Measurements from ENCODE around the gene PFKFB1.
A peak's percentile ranks its signal among the peaks of the same experiment; 100 is the strongest.

PFKFB1 gene

DNA sequence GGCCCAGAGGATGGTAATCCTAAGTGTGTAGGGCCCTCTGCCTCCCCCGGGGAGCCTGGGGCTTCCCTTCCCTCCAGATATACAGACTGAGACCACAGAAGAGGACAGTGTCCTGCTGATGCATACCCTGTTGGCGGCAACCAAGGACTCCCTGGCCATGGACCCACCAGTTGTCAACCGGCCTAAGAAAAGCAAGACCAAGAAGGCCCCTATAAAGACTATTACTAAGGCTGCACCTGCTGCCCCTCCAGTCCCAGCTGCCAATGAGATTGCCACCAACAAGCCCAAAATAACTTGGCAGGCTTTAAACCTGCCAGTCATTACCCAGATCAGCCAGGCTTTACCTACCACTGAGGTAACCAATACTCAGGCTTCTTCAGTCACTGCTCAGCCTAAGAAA lies 71.4 kb downstream of the PFKFB1 start:
- no peak for DNase-seq (ENCODE audit: low spot score)

DNA sequence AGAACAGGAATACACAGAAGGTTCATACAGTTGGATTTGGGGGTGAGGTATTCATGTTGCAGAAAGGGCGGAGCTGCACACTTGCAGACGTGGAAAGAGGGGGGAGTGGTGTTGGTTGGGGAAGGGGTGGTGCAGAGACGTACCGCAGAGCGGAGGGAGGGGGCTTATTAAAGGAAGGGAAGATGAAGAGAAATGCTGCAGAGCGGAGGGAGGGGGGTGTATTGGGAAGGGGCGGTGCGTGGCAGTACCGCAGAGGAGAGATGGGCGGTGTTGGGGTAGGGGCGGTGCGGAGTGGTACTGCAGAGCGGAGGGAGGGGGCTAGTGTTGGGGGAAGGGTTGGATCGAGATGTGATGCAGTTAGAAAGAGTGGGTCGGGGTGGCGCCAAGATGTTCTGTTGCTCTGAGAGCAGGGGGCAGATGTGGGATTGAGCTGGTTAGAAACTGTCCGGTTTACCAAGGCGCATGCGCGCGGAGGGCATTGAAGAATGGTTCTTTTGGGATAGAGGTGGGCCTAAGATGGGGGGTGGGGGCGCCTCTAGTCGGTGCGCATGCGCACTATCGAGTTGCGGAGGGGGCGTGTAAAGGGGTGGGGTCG lies 72.5 kb downstream of the PFKFB1 start:
- DNase-seq (ENCODE audit: low spot score) = no peak

DNA sequence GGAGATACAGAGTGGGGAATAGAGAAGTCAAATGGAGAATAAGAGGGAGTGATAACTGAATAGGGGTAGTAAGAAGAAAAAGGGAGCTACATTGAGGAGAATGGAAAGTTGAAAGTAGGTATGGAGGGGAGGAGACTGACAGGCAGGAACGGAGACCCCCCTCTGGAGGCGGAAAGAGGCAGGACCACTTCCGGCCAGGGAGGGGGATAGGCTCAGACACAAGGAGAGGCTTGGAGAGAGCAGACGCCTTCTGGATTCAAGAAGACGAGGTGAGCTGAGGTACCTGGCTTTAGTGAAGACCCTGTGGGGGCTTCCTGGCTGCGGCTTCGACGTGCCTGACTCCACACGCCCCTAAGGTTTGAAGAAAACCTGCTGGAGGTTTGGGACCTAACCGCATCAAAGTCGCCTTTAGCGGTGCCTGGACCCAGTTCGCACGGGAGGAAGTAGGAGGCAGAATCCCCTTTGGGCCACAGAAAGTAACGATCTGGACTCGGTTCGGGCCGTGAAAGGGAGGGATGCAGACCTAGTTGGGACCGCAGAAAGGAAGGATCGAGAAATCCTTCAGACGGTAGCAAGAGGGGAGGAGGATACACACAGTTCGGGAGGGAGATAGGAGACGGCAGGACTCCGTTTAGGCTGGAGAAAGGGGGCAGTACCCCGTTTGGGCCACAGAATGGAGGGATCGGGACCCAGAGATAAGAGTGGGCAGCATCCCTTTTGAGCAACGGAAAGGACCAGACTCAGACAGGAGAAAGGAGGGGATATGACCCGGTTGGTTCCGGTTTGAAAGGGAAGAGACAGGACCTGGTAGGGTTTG lies 73.2 kb downstream of the PFKFB1 start, which contains the start of gene TRO:
Gene TRO (plus strand): TSS at position 215 of the 817 bp plus-strand sequence. CDS start 1,423 bp downstream, outside the sequence.
- DNase-seq (ENCODE audit: low spot score) = no peak

DNA sequence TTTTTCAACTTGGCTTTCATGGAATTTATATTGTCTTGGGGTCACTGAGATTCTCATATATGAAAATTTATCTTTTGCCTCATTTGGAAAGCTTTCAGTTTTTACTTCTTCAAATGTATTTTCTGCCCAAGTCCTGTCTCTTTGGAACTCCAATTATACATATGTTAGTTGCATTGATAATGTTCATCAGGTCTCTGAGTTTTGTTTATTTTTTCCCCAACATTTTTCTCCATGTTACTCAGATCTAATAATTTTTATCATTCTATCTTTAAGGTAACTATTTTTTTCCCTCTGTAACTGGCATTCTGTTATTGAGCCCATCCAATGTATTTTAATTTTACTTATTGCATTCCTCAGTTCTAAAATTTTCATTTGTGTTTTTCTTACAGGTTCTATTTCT lies 84.0 kb downstream of the PFKFB1 start:
- no peak for DNase-seq (ENCODE audit: low spot score)

DNA sequence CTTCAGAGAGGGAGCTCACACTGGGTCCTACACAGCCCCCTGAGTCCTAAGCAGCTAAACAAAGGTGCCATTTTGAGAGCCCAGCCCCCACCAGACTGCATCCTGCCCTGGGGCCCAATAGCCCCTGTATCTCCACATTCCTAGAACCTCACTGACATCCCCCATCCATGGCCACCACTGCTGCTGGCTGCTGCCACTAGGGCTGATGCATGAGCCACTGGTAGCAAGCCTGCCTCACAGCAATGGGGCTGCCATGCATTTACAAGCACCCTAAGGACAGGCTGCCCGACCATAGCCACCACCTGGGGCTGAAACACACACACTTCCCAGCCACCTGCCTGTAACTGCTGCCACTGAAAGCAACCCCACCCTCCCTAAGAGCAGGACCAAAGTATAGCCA lies 99.8 kb downstream of the PFKFB1 start:
- no peak for DNase-seq (ENCODE audit: low spot score)

DNA sequence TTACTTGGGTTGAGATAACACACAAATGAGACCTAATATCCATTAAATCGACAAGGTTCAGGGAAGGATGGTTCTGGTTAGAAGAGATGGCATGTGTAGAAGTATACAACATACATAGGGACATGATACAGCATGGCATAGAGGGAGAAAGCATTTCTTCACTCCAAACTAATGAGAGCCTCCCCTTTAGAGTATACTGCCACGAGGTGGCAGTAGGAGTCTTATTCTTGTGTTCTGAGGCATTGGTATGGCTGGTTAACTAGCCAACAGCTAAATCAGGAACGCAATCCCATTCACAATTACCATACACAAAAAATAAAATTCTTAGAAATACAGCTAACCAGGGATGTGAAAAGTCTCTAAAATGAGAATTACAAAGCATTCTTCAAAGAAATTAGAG lies 102.4 kb downstream of the PFKFB1 start:
- peak; percentile 18 for DNase-seq (ENCODE audit: low spot score)

DNA sequence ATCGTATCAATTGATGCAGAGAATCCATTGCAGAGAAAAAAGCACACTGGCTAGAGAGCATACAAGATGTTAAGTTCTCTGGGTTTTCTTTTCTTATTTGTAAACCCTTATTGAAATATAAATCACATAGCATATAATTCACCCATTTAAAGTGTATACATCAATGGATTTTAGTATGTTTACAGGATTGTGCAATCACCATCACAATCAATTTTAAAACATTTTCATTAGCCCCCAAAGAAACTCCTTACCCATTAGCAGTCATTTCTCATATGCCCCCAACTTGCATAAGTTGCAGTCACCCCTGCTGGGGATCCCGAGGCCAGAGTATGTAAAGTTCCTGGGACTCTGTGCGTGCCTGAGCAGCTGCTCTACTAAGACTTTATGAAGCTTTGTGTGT lies 108.2 kb downstream of the PFKFB1 start:
- no peak for DNase-seq (ENCODE audit: low spot score)
